ENCODE measurements around the gene CNTNAP2. TPM values are rescaled to one million over a fixed set of nuclear protein-coding genes. Genes with fewer than 3 reads are reported as not detected.

The CNTNAP2 gene
- total and polyA plus RNA-seq, 2 of the 8 experiments (the other 6 are each of a cell fraction or from before 2014, with no cell fraction given) = 27.9 to 71.0 TPM

GRCh38 chr7:148304083-148304335, 2187.4 kb downstream of the CNTNAP2 start:
- Histone ChIP-seq H3K9me3 (ENCODE audit: insufficient read depth in 2 of 2, low read depth in 1 of 2, low read length in 1 of 2) (no peaks in the 10 kb centered on the region), H2BK5ac (ENCODE audit: low read depth, low read length) (no peak overlapping the region), H4K20me1 (replicated peaks in 1 of 2; ENCODE audit: control insufficient read depth in 1 of 2, insufficient read depth in 2 of 2, low read length in 2 of 2) (no peaks in the 10 kb centered on the region), H2BK120ac (replicated peaks; ENCODE audit: low read depth, low read length) (no peak overlapping the region), H3K79me1 (ENCODE audit: low read depth, low read length) (no peaks in the 10 kb centered on the region), H3K27ac (ENCODE audit: low read depth, low read length) (no peak overlapping the region), H4K91ac (replicated peaks; ENCODE audit: insufficient read length, low read length) (no peak overlapping the region), H4K8ac (ENCODE audit: extremely low read depth, insufficient read depth, low read length) (no peak overlapping the region), H3K14ac (ENCODE audit: insufficient read length) (no peak overlapping the region), H3K4me1 (replicated peaks in 1 of 4; ENCODE audit: control insufficient read depth in 3 of 4, insufficient read depth in 4 of 4, low read length in 3 of 4) (peaks cover 1 to 10% (median 6%) of the 10 kb centered on the region in 4 experiments; a peak in 4 of 7 replicates), H3K4ac (replicated peaks; ENCODE audit: insufficient read length, low read depth, low read length) (no peak overlapping the region), H3K23me2 (ENCODE audit: low read depth, low read length) (no peaks in the 10 kb centered on the region), H2AFZ (ENCODE audit: low read length) (no peak overlapping the region), H2BK15ac (ENCODE audit: low read length) (no peak overlapping the region), H3K4me2 (ENCODE audit: insufficient read depth in 1 of 2, low read depth in 2 of 2, low read length in 2 of 2) (no peak overlapping the region), H2BK12ac (ENCODE audit: low read depth, low read length) (no peak overlapping the region), H3K9ac (replicated peaks in 1 of 4; ENCODE audit: extremely low read depth in 1 of 4, low read depth in 3 of 4, low read length in 3 of 4) (no peak overlapping the region), H3K18ac (ENCODE audit: extremely low read depth, low read length) (no peak overlapping the region), H4K5ac (ENCODE audit: insufficient read length, low read depth, low read length) (no peak overlapping the region), H2BK20ac (ENCODE audit: low read length) (no peak overlapping the region), H3K56ac (replicated peaks; ENCODE audit: insufficient read length, low read depth, low read length) (no peak overlapping the region), H3K23ac (ENCODE audit: insufficient read length) (no peak overlapping the region), H2AK5ac (ENCODE audit: low read depth, low read length) (no peak overlapping the region), H3K27me3 (replicated peaks in 1 of 4; ENCODE audit: control insufficient read depth in 3 of 4, extremely low read depth in 1 of 4, insufficient read depth in 3 of 4, low read length in 3 of 4) (no peaks in the 10 kb centered on the region), H3K4me3 (ENCODE audit: extremely low read depth in 1 of 4, insufficient read depth in 2 of 4, low read depth in 3 of 4, low read length in 4 of 4) (no peak overlapping the region), H3K36me3 (ENCODE audit: control insufficient read depth in 2 of 4, insufficient read depth in 4 of 4, low read length in 3 of 4) (no peaks in the 10 kb centered on the region), H3K79me2 (ENCODE audit: control insufficient read depth in 1 of 2, insufficient read depth in 2 of 2, low read length in 2 of 2) (no peaks in the 10 kb centered on the region)
- TF ChIP-seq, protein P1, sequence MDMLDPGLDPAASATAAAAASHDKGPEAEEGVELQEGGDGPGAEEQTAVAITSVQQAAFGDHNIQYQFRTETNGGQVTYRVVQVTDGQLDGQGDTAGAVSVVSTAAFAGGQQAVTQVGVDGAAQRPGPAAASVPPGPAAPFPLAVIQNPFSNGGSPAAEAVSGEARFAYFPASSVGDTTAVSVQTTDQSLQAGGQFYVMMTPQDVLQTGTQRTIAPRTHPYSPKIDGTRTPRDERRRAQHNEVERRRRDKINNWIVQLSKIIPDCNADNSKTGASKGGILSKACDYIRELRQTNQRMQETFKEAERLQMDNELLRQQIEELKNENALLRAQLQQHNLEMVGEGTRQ (IDR thresholded peaks at IDR 0.05; ENCODE audit: low read length) = no peak
- TF ChIP-seq MAFK (IDR thresholded peaks at IDR 0.05; ENCODE audit: low read depth, low read length) = no peak
- no peak for TF ChIP-seq HDAC2 (IDR thresholded peaks at IDR 0.05; ENCODE audit: borderline replicate concordance in 1 of 2, low read depth in 2 of 2, low read length in 2 of 2)
- no peak for TF ChIP-seq SUZ12 (IDR thresholded peaks at IDR 0.05; ENCODE audit: low read length)
- no peak for TF ChIP-seq TEAD4 (IDR thresholded peaks at IDR 0.05; ENCODE audit: low read depth, low read length)
- ChIA-PET CTCF (ENCODE audit: partially characterized antibody) (interaction anchor here (1.2 kb wide), 1 partner anchor 111 kb away, joined by 5 read pairs; no protein-coding TSS in a partner anchor), POLR2A (ENCODE audit: partially characterized antibody) (no interaction called here)
- FAIRE-seq (no peak), DNase-seq (ENCODE audit: low read depth in 1 of 2, low spot score in 2 of 2) (no peak)
- 77% methylated on average over 2 of the region's 2 CpGs; no CpG with 5 or more reads in 1 of the 2 experiments for WGBS, 2 experiments (ENCODE audit: extremely low coverage in 1 of 2, insufficient coverage in 1 of 2, insufficient read length in 1 of 2, insufficient replicate concordance in 2 of 2, low coverage in 1 of 2, low lambda C conversion rate in 2 of 2, missing lambda C conversion rate in 1 of 2)
